A549 (cell line): Measurements from ENCODE around the gene ACO2. TPM values are rescaled to one million over a fixed set of nuclear protein-coding genes. Genes with fewer than 3 reads are reported as not detected.
"Not testable (repeated sequence)": the region's sequence is repeated elsewhere in the genome, so short reads cannot be mapped to it uniquely, and the experiment has no call there.

ENCODE experiments used
- ATAC-seq, 2 experiments: fragments of 200-7000 bp in 1 of 2; fragments of >200 bp in 1 of 2; cut with Nextera tagmentation in 1 of 2; cut with Tn5 transposase in 1 of 2; 3 replicates each; pipeline versions ENCODE4 v1.8.0 to v1.9.1; 2018 to 2020; ENCODE audit warnings: mild to moderate bottlenecking in 1 of 2, moderate library complexity in 1 of 2
- CTCF ChIA-PET: fragments of 300-600 bp; sonication (Branson Sonifier 250); formaldehyde crosslinking; extraction: SDS; loops from one replicate; lab custom pipeline; 2021; ENCODE audit warnings: antibody characterized with exemption, inconsistent platforms; lab: Yijun Ruan, JAX
- POLR2A ChIA-PET: fragments of 350-600 bp; formaldehyde crosslinking; extraction: SDS; loops from one replicate; lab custom pipeline; 2021; ENCODE audit warnings: antibody characterized with exemption, inconsistent platforms; lab: Yijun Ruan, JAX
- DNase-seq, 2 experiments: peaks; one replicate each; pipeline versions ENCODE4 v3.0.0 to v3.0.0-alpha.2; 2011 to 2016; ENCODE audit warnings: low read depth in 1 of 2, low spot score in 1 of 2
- FAIRE-seq: peaks from 2 replicates; lab custom pipeline; 2011; peaks lifted over from hg19 to GRCh38; lab: Jason Lieb, UNC
- H3K27ac ChIP-seq, 2 experiments: fragments of >200 bp; sonication (Bioruptor Twin); formaldehyde crosslinking; 3 replicates each; pipeline ENCODE4 v1.5.1; 2016 to 2017
- H3K4me1 ChIP-seq: fragments of >200 bp; sonication (Bioruptor Twin); formaldehyde crosslinking; 3 replicates; pipeline ENCODE4 v1.6.1; 2016
- H3K4me2 ChIP-seq: fragments of >200 bp; sonication (Bioruptor Twin); formaldehyde crosslinking; 3 replicates; pipeline ENCODE4 v1.6.1; 2016
- H3K4me3 ChIP-seq: fragments of >200 bp; sonication (Bioruptor Twin); formaldehyde crosslinking; 3 replicates; pipeline ENCODE4 v1.5.1; 2016
- H3K9me3 ChIP-seq: fragments of >200 bp; sonication (Bioruptor Twin); formaldehyde crosslinking; 3 replicates; pipeline ENCODE4 v1.6.1; 2016
- CBX2 ChIP-seq: fragments of 200-600 bp; sonication (generic); IDR thresholded peaks from 2 replicates; pipeline ENCODE4 v1.6.1; 2016; ENCODE audit warnings: low read depth, mild to moderate bottlenecking, borderline replicate concordance
- CBX8 ChIP-seq: fragments of 200-600 bp; sonication (generic); IDR thresholded peaks from 2 replicates; pipeline ENCODE4 v1.6.1; 2016
- CHD2 ChIP-seq: fragments of 150-350 bp; IDR thresholded peaks from 2 replicates; pipeline ENCODE4 v1.6.1; 2014; ENCODE audit warnings: low read length; ENCODE audit not compliant: partially characterized antibody
- CTCF ChIP-seq: fragments of >200 bp; sonication (Bioruptor Twin); formaldehyde crosslinking; IDR thresholded peaks from 3 replicates; pipeline ENCODE4 v1.5.1; 2016
- EHMT2 ChIP-seq: fragments of 200-600 bp; sonication (generic); IDR thresholded peaks from 2 replicates; pipeline ENCODE4 v1.6.1; 2016; ENCODE audit warnings: antibody characterized with exemption, low read depth, mild to moderate bottlenecking, moderate library complexity
- EP300 ChIP-seq, 2 experiments: fragments of >200 bp; sonication (Bioruptor Twin); formaldehyde crosslinking; IDR thresholded peaks; 2 replicates in 1 of 2; 3 replicates in 1 of 2; pipeline ENCODE4 v1.6.1; 2016 to 2017
- FOXS1 ChIP-seq: fragments of 250-450 bp; sonication (Bioruptor Pico); IDR thresholded peaks from 2 replicates; pipeline ENCODE4 v1.5.0; 2020; ENCODE audit warnings: mild to moderate bottlenecking, moderate library complexity
- GATA3 ChIP-seq: IDR thresholded peaks from 2 replicates; pipeline ENCODE4 v1.6.1; 2012; ENCODE audit warnings: borderline replicate concordance
- HDAC2 ChIP-seq: fragments of 200-600 bp; sonication (generic); IDR thresholded peaks from 2 replicates; pipeline ENCODE4 v1.6.1; 2016
- JUN ChIP-seq, 2 experiments: fragments of >200 bp; sonication (Bioruptor Twin); formaldehyde crosslinking; IDR thresholded peaks; 2 replicates in 1 of 2; 3 replicates in 1 of 2; pipeline ENCODE4 v1.6.1; 2016 to 2017
- KDM5A ChIP-seq: fragments of 200-600 bp; sonication (generic); IDR thresholded peaks from 2 replicates; pipeline ENCODE4 v1.6.1; 2016; ENCODE audit warnings: antibody characterized with exemption, mild to moderate bottlenecking
- MYC ChIP-seq: IDR thresholded peaks from 2 replicates; pipeline ENCODE4 v1.6.1; 2012; ENCODE audit warnings: mild to moderate bottlenecking, inconsistent platforms, low read length, improper control_type of control experiment, borderline replicate concordance
- NFE2L2 ChIP-seq: fragments of 150-350 bp; conservative IDR thresholded peaks from 2 replicates; pipeline ENCODE4 v1.6.1; 2014; ENCODE audit warnings: low read length
- NPAS2 ChIP-seq: fragments of 250-450 bp; sonication (Bioruptor Pico); IDR thresholded peaks from 2 replicates; pipeline ENCODE4 v1.8.0; 2022; ENCODE audit warnings: mild to moderate bottlenecking, moderate library complexity, borderline replicate concordance
- PBX3 ChIP-seq: IDR thresholded peaks from 2 replicates; pipeline ENCODE4 v1.6.1; 2012
- RAD21 ChIP-seq, 2 experiments: fragments of >200 bp in 1 of 2; sonication (Bioruptor Twin) in 1 of 2; formaldehyde crosslinking in 1 of 2; IDR thresholded peaks in 1 of 2; conservative IDR thresholded peaks in 1 of 2; 2 replicates in 1 of 2; 3 replicates in 1 of 2; pipeline ENCODE4 v1.6.1; 2012 to 2018; ENCODE audit warnings: inconsistent platforms in 1 of 2
- RARB ChIP-seq: fragments of 250-450 bp; sonication (Bioruptor Pico); IDR thresholded peaks from 2 replicates; pipeline ENCODE4 v1.8.0; 2021; ENCODE audit warnings: mild to moderate bottlenecking, moderate library complexity
- TP53 ChIP-seq: fragments of 250-450 bp; sonication (Bioruptor Pico); IDR thresholded peaks from 2 replicates; pipeline ENCODE4 v1.5.0; 2021; ENCODE audit warnings: mild to moderate bottlenecking, moderate library complexity
- whole genome bisulfite sequencing: methylation state at CpG from one replicate; pipeline ENCODE4 v1.1.6; 2017; ENCODE audit errors: missing lambda C conversion rate; 5-methylcytosine and 5-hydroxymethylcytosine counted together
- polyA plus RNA-seq, 4 experiments: library from polyadenylated mRNA; depleted of rRNA in 3 of 4; stranded (reverse); fragments of >200 nt; fragmentation: RNase III in 1 of 4; extraction: RNeasy Plus Mini Kit Qiagen cat#74134 plus additional on column Dnase treatment in 1 of 4; gene quantifications; 2 replicates in 3 of 4; 3 replicates in 1 of 4; pipeline ENCODE4 v1.2.3, GENCODE V29; 2011 to 2017
- TF ChIP-seq, protein P1 (sequence below): fragments of 450-650 bp; IDR thresholded peaks from 2 replicates; pipeline ENCODE4 v1.6.1; 2014; ENCODE audit warnings: antibody characterized with exemption

The ACO2 gene
- polyA plus RNA-seq, 2 of the 4 experiments (the other 2 are of a cell fraction): 30.7 to 43.7 TPM

- Histone ChIP-seq H3K9me3 (no peaks in the 10 kb centered on the region), H3K27ac (no peak overlapping the region), H3K4me3 (no peak overlapping the region), H3K4me1 (peaks cover 22% of the 10 kb centered on the region), H3K4me2 (no peak overlapping the region)
- no peak for ATAC-seq
- no peak for DNase-seq
- TF ChIP-seq PBX3 (no peak), CHD2 (no peak), CBX2 (no peak), FOXS1 (CRISPR knock-in tag) (no peak)
- ChIA-PET CTCF (interaction anchor here (1.1 to 2.3 kb wide), 4 partner anchors 8 to 28 kb away, joined by 3 to 7 read pairs (median 4); partner anchors contain the start of gene POLR3H), POLR2A (interaction anchor here (0.8 kb wide), 1 partner anchor 21 kb away, joined by 3 read pairs; the partner anchor contains the start of gene PMM1)
- no peak for FAIRE-seq
- WGBS: 71% methylated on average over 7 of the region's 7 CpGs
Measured at GRCh38 chr22:41568811-41569210, 99.9 kb downstream of the ACO2 start.

DNA sequence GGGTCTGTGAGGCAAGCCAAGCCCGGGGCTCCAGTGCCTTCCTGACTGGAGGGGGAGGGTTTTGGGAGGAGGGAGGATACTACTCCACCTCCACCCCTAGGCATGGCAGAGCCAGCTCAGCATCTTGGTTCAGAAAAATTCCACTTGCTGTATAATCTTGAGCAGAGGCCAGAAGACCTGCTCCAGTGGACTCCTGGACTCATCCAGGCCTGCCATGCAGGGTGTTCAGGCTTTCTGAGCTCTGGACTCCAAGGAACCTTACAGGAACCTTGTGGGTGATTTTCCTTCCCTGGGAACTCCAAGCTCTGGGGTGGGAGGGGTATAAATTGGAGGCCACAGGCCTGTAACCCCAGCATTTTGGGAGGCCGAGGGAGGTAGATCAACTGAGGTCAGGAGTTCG is 101.3 kb downstream of the ACO2 start:
- WGBS: 86% methylated on average over 2 of the region's 3 CpGs
- DNase-seq (no peak), ATAC-seq (no peak), FAIRE-seq (no peak)
- Histone ChIP-seq H3K4me3 (no peak overlapping the region), H3K4me2 (no peak overlapping the region), H3K27ac (no peak overlapping the region), H3K4me1 (peaks cover 12% of the 10 kb centered on the region), H3K9me3 (no peaks in the 10 kb centered on the region)
- ChIA-PET POLR2A (no interaction called here), CTCF (interaction anchor here (0.7 to 1.7 kb wide), 3 partner anchors 17 to 27 kb away, joined by 4 to 6 read pairs (median 5); partner anchors contain the start of gene POLR3H)
- no peak for TF ChIP-seq PBX3
- TF ChIP-seq JUN (IDR thresholded peaks at IDR 0.05): no peak
- no peak for TF ChIP-seq CTCF
- TF ChIP-seq CBX8: no peak

DNA sequence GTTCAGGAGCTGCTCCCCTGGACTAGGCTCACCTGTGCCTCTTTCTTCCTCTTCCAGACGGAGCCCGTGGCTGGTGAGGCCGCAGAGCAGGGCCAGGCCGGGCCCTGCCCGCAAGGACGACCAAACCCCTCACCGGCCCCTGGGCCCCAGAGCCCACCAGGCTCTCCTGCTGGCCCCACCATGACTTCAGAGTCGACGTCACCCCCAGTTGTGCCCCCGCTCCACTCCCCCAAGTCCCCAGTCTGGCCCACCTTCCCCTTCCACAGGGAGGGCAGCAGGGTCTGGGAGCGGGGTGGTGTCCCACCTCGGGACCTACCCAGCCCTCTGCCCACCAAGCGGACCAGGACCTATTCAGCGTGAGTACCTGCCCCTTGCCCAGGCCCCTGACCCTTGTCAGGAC is 102.9 kb downstream of the ACO2 start:
- CTCF ChIA-PET: interaction anchor here (0.5 to 1.0 kb wide), 2 partner anchors 26 to 35 kb away, joined by 3 to 6 read pairs; no protein-coding TSS in a partner anchor
- no peak for TF ChIP-seq CTCF
- TF ChIP-seq NPAS2 (CRISPR knock-in tag): no peak
- TF ChIP-seq CHD2: no peak
- TF ChIP-seq GATA3: no peak
- no peak for TF ChIP-seq KDM5A
- no peak for TF ChIP-seq MYC
- no peak for TF ChIP-seq TP53
- TF ChIP-seq RARB: no peak
- TF ChIP-seq NFE2L2: no peak
- TF ChIP-seq HDAC2: no peak
- no peak for TF ChIP-seq EHMT2
- TF ChIP-seq RAD21 (conservative IDR thresholded peaks at IDR 0.05 in 1 of 2, IDR thresholded peaks at IDR 0.05 in 1 of 2): no peak
- TF ChIP-seq EP300 (IDR thresholded peaks at IDR 0.05): no peak
- TF ChIP-seq, protein P1, sequence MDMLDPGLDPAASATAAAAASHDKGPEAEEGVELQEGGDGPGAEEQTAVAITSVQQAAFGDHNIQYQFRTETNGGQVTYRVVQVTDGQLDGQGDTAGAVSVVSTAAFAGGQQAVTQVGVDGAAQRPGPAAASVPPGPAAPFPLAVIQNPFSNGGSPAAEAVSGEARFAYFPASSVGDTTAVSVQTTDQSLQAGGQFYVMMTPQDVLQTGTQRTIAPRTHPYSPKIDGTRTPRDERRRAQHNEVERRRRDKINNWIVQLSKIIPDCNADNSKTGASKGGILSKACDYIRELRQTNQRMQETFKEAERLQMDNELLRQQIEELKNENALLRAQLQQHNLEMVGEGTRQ: no peak
- FAIRE-seq (no peak), ATAC-seq (no peak), DNase-seq (no peak)
- Histone ChIP-seq H3K4me1 (no peaks in the 10 kb centered on the region), H3K4me2 (no peak overlapping the region), H3K9me3 (no peaks in the 10 kb centered on the region), H3K4me3 (no peak overlapping the region), H3K27ac (no peak overlapping the region)
- POLR2A ChIA-PET: no interaction called here
- 87% methylated on average over 3 of the region's 14 CpGs for WGBS

DNA sequence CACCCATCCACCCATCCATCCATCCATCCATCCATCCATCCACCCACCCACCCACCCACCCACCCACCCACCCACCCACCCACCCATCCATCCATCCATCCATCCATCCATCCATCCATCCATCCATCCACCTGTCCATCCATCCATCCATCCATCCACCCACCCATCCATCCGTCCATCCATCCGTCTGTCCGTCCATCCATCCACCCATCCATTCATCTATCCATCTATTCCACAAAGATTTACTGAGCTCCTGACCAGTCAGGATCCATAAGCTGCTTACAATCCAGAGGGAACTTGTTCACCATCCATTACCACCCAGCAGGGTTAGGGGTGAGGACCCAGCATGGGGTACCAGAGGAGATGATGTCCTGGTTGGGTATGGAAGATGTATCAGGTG is 103.4 kb downstream of the ACO2 start:
- not testable (repeated sequence) for H3K4me2 ChIP-seq, ATAC-seq, DNase-seq, H3K4me3 ChIP-seq, H3K4me1 ChIP-seq, H3K9me3 ChIP-seq, H3K27ac ChIP-seq, FAIRE-seq
- 94% methylated on average over 3 of the region's 3 CpGs for WGBS
- ChIA-PET CTCF (interaction anchor here (1.0 kb wide), 1 partner anchor 25 kb away, joined by 6 read pairs; no protein-coding TSS in a partner anchor), POLR2A (interaction anchor here (0.6 kb wide), 1 partner anchor 49 kb away, joined by 3 read pairs; the partner anchor contains the start of genes DESI1 and XRCC6)
